ENCODE results near the gene NANOS3.

NANOS3 gene

DNA sequence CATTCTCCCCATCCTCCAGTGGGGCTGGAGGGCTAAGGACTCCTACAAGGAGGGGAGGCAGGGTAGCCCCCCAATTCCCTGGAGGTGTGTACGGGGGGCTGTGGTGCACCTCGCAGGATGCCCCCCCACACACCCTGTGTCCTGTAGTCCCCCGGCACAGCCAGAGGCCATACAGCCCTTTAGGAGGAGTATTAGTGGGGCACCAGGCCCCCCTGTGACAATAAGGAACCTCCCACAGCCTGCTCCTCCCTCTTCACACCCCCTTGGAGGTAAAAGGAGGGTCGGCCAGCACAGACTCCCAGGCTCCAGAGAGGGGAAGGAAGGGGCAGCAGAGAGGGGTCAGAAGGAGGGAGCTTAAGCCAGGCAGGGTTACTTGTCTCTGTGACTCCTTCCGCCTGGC lies at the start of gene NANOS3:
Gene NANOS3, plus strand, starts transcription at position 301 of the 400 bp plus-strand sequence. CDS start 115 bp downstream, outside the sequence.
- H3K36me3 ChIP-seq (ENCODE audit: control insufficient read depth in 1 of 2, insufficient read depth in 2 of 2, low read length in 2 of 2): no peaks in the 10 kb centered on the region
- H3K4me1 ChIP-seq (ENCODE audit: control insufficient read depth in 1 of 2, insufficient read depth in 2 of 2, low read length in 2 of 2): peaks cover 7 to 30% of the 10 kb centered on the region in 2 donors
- no peaks in the 10 kb centered on the region for H3K27me3 ChIP-seq (ENCODE audit: low read depth, low read length)
- no peak within 1 kb of the TSS for H3K4me3 ChIP-seq (ENCODE audit: low read depth in 1 of 2, low read length in 2 of 2)
- H3K9me3 ChIP-seq (ENCODE audit: control insufficient read depth in 1 of 2, low read length in 2 of 2): no peaks in the 10 kb centered on the region
- no peak within 1 kb of the TSS for H3K27ac ChIP-seq (ENCODE audit: low read length)

DNA sequence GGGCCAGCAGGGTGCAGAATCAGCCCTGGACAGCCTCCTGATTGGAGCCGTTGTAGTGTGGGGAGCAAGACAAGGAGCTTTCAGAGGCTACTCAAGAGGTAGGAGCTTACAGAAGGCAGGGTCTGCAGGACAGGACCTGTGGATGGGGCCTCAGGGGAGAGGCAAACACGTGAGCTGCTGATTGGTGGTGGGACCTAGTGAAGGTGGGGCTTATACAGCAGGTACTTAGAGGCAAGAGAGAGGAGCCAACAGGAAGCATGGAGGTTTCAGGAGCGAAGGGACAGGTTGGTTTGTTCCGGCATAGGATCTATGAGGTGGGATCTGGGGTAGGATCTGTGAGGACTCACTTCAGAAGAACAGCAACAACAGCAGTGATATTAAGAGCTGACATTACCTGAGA lies 49.3 kb upstream of the NANOS3 start:
- peaks cover 0 to 8% of the 10 kb centered on the region in 2 donors for H3K4me1 ChIP-seq (ENCODE audit: control insufficient read depth in 1 of 2, insufficient read depth in 2 of 2, low read length in 2 of 2)
- H3K27me3 ChIP-seq (ENCODE audit: low read depth, low read length): no peaks in the 10 kb centered on the region
- no peak overlapping the region for H3K27ac ChIP-seq (ENCODE audit: low read length)
- H3K4me3 ChIP-seq (ENCODE audit: low read depth in 1 of 2, low read length in 2 of 2): no peak overlapping the region
- H3K9me3 ChIP-seq (ENCODE audit: control insufficient read depth in 1 of 2, low read length in 2 of 2): no peaks in the 10 kb centered on the region
- H3K36me3 ChIP-seq (ENCODE audit: control insufficient read depth in 1 of 2, insufficient read depth in 2 of 2, low read length in 2 of 2): peaks cover 0 to 20% of the 10 kb centered on the region in 2 donors

DNA sequence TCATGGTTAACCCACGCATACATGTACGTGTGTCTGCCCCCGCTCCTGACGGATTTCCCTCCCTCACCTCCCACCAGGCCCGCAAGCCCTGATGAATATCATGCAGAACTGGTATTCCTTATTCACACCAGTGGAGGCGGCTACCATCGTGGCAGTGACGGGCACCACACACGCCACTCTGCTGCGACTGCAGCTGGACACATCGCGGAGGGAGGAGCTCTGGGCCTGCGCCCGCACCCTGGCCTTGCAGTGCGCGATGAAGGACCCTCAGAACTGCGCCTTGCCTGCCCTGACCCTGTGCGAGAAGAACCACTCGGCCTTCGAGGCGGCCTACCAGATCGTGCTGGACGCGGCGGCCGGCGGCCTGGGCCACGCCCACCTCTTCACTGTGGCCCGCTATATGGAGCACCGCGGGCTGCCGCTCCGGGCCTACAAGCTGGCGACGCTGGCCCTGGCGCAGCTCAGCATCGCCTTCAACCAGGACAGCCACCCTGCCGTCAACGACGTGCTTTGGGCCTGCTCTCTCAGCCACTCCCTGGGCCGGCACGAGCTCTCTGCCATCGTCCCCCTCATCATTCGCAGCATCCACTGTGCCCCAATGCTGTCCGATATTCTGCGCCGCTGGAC lies 46.7 kb upstream of the NANOS3 start:
- Histone ChIP-seq H3K27me3 (ENCODE audit: low read depth, low read length) (no peaks in the 10 kb centered on the region), H3K27ac (ENCODE audit: low read length) (no peak overlapping the region), H3K9me3 (ENCODE audit: control insufficient read depth in 1 of 2, low read length in 2 of 2) (no peaks in the 10 kb centered on the region), H3K4me1 (ENCODE audit: control insufficient read depth in 1 of 2, insufficient read depth in 2 of 2, low read length in 2 of 2) (peaks cover 7 to 17% of the 10 kb centered on the region in 2 donors), H3K36me3 (ENCODE audit: control insufficient read depth in 1 of 2, insufficient read depth in 2 of 2, low read length in 2 of 2) (peaks cover 7 to 25% of the 10 kb centered on the region in 2 donors), H3K4me3 (ENCODE audit: low read depth in 1 of 2, low read length in 2 of 2) (no peak overlapping the region)

DNA sequence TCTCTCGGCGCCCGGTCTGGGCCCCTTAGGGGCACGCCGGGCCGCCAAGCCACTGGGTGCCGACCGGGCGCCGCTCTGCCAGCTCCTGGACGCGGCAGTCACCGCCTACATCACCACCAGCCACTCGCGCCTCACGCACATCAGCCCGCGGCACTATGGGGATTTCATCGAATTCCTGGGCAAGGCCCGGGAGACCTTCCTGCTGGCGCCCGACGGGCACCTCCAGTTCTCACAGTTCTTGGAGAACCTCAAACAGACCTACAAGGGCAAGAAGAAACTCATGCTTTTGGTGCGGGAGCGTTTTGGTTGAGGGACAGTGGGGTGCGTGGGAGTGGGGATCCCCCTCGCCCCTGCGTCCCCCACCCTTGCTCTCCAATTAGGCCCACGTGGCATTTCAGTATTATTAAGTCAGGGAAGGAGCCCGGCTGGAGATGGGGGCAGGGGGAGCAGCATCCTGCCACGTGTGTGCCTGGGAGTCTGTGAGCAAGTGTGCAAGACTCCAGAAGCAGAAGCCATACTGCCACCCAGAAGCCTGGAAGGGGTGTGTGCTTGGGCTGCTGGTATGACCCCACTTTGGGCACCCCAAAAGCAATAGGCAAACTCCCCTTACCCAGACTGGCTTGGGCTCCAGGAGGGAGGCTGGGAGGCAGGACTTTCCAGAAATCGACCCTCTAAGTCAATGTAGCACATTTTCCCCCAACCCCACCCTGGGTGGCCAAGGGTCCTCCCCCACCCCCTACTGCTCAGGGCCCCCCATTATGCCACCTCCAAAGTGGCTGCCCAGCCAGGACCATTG lies 46.0 kb upstream of the NANOS3 start:
- Histone ChIP-seq H3K27ac (ENCODE audit: low read length) (no peak overlapping the region), H3K9me3 (ENCODE audit: control insufficient read depth in 1 of 2, low read length in 2 of 2) (no peaks in the 10 kb centered on the region), H3K27me3 (ENCODE audit: low read depth, low read length) (no peaks in the 10 kb centered on the region), H3K4me1 (ENCODE audit: control insufficient read depth in 1 of 2, insufficient read depth in 2 of 2, low read length in 2 of 2) (peaks cover 7 to 22% of the 10 kb centered on the region in 2 donors), H3K36me3 (ENCODE audit: control insufficient read depth in 1 of 2, insufficient read depth in 2 of 2, low read length in 2 of 2) (peaks cover 7 to 25% of the 10 kb centered on the region in 2 donors), H3K4me3 (ENCODE audit: low read depth in 1 of 2, low read length in 2 of 2) (no peak overlapping the region)

DNA sequence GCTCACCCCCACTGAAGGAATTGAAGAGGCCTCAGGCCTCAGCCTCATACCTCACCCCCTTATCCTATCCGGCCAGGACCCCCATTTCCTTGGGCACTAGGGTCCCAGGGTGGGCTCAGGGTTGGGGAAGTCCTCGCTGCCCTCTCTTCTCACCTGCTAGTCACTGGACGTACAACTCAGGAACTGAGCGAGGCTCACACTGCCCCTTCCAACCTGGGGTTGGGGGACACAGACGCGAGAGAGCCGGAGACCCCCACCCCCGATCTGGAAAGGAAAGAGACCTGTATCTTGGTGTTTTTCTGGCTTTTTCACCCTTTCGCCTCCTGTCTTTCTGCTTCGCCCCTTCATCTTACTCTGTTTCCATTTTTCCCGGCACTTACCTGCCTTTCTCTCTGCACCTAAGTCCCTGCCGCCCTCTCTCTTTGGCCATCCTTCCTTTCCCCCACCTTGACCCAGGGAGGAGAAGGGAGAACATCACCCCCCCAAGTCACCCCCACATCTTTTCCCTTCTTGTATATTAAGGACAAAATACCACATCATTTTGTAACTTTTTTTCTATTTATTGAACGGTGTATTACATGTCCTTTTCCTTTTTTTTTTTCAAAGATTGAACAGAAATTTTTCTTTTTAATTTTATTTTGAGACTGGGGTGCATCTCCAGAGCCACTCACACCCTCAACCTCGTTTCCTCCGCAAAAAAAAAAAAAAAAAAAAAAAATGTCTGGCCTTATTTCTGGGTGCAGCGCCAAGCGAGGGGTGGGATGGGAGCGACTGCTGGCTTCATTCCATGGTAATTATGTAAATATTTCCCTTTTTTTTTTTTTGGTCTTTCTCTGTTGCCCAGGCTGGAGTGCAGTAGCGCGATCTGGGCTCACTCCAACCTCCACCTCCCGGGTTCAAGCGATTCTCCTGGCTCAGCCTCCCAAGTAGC lies 45.1 kb upstream of the NANOS3 start:
- Histone ChIP-seq H3K4me1 (ENCODE audit: control insufficient read depth in 1 of 2, insufficient read depth in 2 of 2, low read length in 2 of 2) (peaks cover 7 to 31% of the 10 kb centered on the region in 2 donors), H3K4me3 (ENCODE audit: low read depth in 1 of 2, low read length in 2 of 2) (no peak overlapping the region), H3K27ac (ENCODE audit: low read length) (no peak overlapping the region), H3K27me3 (ENCODE audit: low read depth, low read length) (no peaks in the 10 kb centered on the region), H3K36me3 (ENCODE audit: control insufficient read depth in 1 of 2, insufficient read depth in 2 of 2, low read length in 2 of 2) (peaks cover 13 to 32% of the 10 kb centered on the region in 2 donors), H3K9me3 (ENCODE audit: control insufficient read depth in 1 of 2, low read length in 2 of 2) (no peaks in the 10 kb centered on the region)

DNA sequence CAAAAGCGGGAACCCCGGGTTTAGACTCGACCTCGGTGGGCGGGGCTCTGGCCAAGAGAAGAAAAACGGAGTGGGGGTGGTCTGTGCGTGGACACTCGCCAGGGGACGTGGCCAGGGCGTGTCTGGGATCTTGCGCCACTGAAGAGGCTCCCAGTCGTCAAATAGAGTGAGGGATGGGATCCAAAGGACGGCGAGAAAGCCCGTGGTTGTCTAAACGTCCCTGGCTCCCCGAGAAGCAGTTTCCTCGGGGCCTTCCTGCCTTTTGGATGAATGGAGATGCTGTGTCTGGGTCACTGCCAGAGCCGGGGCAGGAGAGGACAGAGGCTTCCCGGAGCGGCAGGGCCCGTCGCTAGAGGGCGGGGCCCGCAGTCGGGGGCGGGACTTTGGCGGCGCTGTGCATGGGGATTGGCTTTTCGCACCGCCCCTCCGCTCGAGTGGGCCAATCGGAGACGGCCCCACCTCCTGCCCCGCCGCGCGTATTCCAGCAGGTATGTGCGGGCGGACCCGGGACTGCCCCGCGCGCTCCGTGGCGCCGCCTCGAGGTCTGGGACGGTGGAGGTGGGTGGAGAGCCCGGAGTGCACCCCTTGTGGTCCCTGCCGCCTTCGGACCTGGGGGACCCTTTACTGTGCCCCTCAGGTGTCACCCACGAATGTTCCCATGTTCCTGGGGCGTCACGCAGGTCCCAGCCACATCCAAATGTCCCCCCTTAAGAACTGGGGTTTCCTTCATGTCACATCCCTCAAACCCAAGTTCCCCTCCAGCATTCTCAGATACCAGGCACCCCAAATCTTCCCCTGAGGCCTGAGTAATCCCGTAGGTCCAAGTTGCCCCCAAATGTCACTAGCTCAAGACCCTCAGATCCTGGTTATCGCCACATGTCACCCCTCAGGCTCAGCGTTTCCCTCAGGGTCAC lies 43.3 kb upstream of the NANOS3 start:
- Histone ChIP-seq H3K4me1 (ENCODE audit: control insufficient read depth in 1 of 2, insufficient read depth in 2 of 2, low read length in 2 of 2) (peaks cover 7 to 48% of the 10 kb centered on the region in 2 donors), H3K27ac (ENCODE audit: low read length) (peak overlapping the region; percentile 83), H3K4me3 (ENCODE audit: low read depth in 1 of 2, low read length in 2 of 2) (peak overlapping the region; percentile 2 to 32), H3K36me3 (ENCODE audit: control insufficient read depth in 1 of 2, insufficient read depth in 2 of 2, low read length in 2 of 2) (peaks cover 13 to 39% of the 10 kb centered on the region in 2 donors), H3K27me3 (ENCODE audit: low read depth, low read length) (no peaks in the 10 kb centered on the region), H3K9me3 (ENCODE audit: control insufficient read depth in 1 of 2, low read length in 2 of 2) (no peaks in the 10 kb centered on the region)

DNA sequence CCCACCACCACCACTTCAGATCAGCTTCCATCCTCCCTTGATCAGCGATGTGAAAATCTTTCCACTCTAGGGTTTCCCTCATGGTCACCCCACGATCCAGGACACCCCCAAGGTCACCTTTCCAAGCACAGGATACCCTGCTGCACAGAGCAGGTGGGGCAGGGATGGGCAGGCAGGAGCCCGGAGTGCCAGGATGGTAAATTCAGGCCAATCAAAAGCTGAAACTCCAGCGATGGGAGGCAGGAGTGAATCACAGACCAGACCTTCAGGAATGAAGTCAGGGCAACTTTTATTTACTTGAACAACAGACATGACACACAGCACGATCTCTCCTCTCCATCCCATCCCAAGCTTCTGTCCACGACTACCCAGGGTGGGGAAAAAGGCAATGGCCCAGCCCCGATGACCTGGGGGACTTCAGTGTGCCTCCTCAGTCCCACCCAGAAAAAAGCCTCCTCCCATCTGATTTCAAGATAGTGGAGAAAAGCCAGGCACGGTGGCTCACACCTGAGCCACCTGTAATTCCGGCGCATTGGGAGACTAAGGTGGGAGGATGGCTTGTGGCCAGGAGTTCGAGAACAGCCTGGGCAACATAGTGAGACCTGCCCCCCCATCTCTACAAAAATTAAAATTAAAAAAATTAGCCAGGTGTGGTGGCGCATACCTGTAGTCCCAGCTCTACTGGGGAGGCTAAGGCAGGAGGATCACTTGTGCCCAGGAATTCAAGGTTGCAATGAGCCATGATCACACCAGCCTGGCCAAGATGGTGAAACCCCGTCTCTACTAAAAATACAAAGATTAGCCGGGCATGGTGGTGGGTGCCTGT lies 42.5 kb upstream of the NANOS3 start:
- Histone ChIP-seq H3K9me3 (ENCODE audit: control insufficient read depth in 1 of 2, low read length in 2 of 2) (no peaks in the 10 kb centered on the region), H3K27me3 (ENCODE audit: low read depth, low read length) (no peaks in the 10 kb centered on the region), H3K27ac (ENCODE audit: low read length) (peak overlapping the region; percentile 83), H3K36me3 (ENCODE audit: control insufficient read depth in 1 of 2, insufficient read depth in 2 of 2, low read length in 2 of 2) (peaks cover 13 to 44% of the 10 kb centered on the region in 2 donors), H3K4me3 (ENCODE audit: low read depth in 1 of 2, low read length in 2 of 2) (peak overlapping the region; percentile 2 to 32), H3K4me1 (ENCODE audit: control insufficient read depth in 1 of 2, insufficient read depth in 2 of 2, low read length in 2 of 2) (peaks cover 7 to 51% of the 10 kb centered on the region in 2 donors)

DNA sequence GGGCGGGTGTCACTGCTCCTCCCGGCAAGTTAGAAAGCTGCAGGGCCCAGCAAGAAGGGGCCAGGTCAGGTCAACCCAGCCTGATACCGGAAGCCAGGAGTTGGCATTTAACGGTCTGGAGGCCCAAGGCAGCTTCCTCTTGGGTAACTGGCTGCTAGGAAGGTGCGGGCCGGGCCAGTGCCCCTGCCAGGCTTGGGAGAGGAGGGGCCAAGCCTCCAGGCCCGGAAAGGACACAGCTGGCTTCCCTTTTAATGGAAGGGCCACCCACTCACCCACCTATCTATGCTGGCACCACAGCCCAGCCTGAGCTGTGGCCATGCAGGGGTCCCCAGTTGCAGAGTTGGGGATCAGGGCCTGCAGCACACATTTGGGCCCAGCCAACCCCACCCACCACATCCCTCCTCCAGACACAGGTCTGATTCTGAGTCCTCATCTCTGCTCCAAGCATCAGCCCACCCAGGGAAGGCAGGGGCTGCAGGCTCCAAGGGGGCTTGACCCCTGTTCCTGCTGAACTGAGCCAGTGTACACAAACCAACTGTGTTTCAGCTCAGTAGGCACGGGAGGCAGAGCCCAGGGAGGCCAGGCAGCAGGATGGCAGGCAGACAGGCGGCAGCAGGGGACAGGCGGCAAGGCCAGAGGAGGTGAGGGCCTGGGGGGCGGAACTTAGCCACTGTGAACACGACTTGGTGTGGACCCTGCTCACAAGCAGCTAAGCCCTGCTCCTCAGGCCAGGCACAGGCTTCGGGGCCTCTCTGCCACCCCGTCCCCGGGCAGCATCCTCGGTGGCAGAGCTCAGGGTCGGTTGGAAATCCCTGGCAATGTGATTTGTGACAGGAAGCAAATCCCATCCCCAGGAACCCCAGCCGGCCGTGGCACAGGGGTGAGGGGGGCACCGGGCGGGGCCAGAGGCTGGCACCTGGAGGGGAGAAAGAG lies 40.9 kb upstream of the NANOS3 start:
- Histone ChIP-seq H3K36me3 (ENCODE audit: control insufficient read depth in 1 of 2, insufficient read depth in 2 of 2, low read length in 2 of 2) (peaks cover 13 to 42% of the 10 kb centered on the region in 2 donors), H3K4me1 (ENCODE audit: control insufficient read depth in 1 of 2, insufficient read depth in 2 of 2, low read length in 2 of 2) (peaks cover 7 to 51% of the 10 kb centered on the region in 2 donors), H3K27ac (ENCODE audit: low read length) (peak overlapping the region; percentile 45), H3K4me3 (ENCODE audit: low read depth in 1 of 2, low read length in 2 of 2) (peak overlapping the region in 1 of 2 donors; percentile 37), H3K9me3 (ENCODE audit: control insufficient read depth in 1 of 2, low read length in 2 of 2) (no peaks in the 10 kb centered on the region), H3K27me3 (ENCODE audit: low read depth, low read length) (no peaks in the 10 kb centered on the region)

DNA sequence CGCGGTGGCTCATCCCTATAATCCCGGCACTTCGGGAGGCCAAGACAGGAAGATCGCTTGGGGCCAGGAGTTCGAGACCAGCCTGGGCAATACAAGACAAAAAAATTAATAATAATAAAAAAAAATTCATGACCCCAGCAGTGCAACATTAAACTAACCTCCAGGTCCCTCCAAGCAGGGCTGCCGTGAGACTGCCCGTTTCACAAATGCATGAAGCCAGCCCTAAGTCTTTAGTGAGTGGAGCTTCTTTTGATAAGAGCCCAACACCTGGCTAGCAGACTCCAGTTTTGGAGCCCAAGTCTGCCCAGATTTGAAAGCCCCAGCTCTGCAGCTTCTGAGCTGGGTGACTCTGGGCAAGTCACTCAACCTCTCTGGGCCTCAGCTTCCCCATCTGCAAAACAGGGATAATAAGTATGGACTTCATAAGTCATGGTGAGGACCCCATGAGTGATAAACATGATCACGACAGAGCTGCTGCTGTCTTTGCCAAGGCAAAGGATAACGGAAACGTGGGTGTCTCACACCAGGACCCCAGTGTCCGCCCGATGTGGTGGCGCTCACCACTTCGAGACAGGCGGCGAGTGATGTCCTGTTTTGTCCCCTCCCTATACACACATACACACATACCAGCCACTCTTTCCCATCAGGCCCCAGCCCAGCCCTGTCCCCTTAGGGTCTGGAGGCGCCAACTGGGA lies 38.4 kb upstream of the NANOS3 start:
- H3K9me3 ChIP-seq (ENCODE audit: control insufficient read depth in 1 of 2, low read length in 2 of 2): no peaks in the 10 kb centered on the region
- peaks cover 13 to 51% of the 10 kb centered on the region in 2 donors for H3K36me3 ChIP-seq (ENCODE audit: control insufficient read depth in 1 of 2, insufficient read depth in 2 of 2, low read length in 2 of 2)
- peaks cover 13 to 54% of the 10 kb centered on the region in 2 donors for H3K4me1 ChIP-seq (ENCODE audit: control insufficient read depth in 1 of 2, insufficient read depth in 2 of 2, low read length in 2 of 2)
- peak overlapping the region; percentile 98 for H3K27ac ChIP-seq (ENCODE audit: low read length)
- no peaks in the 10 kb centered on the region for H3K27me3 ChIP-seq (ENCODE audit: low read depth, low read length)
- H3K4me3 ChIP-seq (ENCODE audit: low read depth in 1 of 2, low read length in 2 of 2): peak overlapping the region; percentile 89 to 94

All from muscle layer of duodenum (tissue), 2 donors.